Measurements from ENCODE around the gene MNT.

Gene MNT

GRCh38 chr17:2398655-2399571 lies 1.9 kb downstream of the MNT start:
- TF ChIP-seq TAF1 (IDR thresholded peaks at IDR 0.05; ENCODE audit: borderline replicate concordance, insufficient read depth, low read length) (no peak), FOXP2 (optimal IDR thresholded peaks at IDR 0.05; ENCODE audit: borderline replicate concordance, extremely low read depth, extremely low read length, insufficient read depth) (no peak), SIN3A (IDR thresholded peaks at IDR 0.05; ENCODE audit: borderline replicate concordance, insufficient read depth, low read length) (no peak; the same call in 1 of the 2 replicates), POLR2AphosphoS5 (IDR thresholded peaks at IDR 0.05; ENCODE audit: low read depth, low read length) (no peak; the same call in 1 of the 2 replicates), REST (IDR thresholded peaks at IDR 0.05; ENCODE audit: insufficient read depth in 1 of 2, low read depth in 2 of 2, low read length in 2 of 2) (no peak)

GRCh38 chr17:2398182-2398581 lies 2.7 kb downstream of the MNT start:
- TF ChIP-seq POLR2AphosphoS5 (IDR thresholded peaks at IDR 0.05; ENCODE audit: low read depth, low read length) (no peak; the same call in 1 of the 2 replicates), REST (IDR thresholded peaks at IDR 0.05; ENCODE audit: insufficient read depth in 1 of 2, low read depth in 2 of 2, low read length in 2 of 2) (no peak), TAF1 (IDR thresholded peaks at IDR 0.05; ENCODE audit: borderline replicate concordance, insufficient read depth, low read length) (no peak), SIN3A (IDR thresholded peaks at IDR 0.05; ENCODE audit: borderline replicate concordance, insufficient read depth, low read length) (no peak), FOXP2 (optimal IDR thresholded peaks at IDR 0.05; ENCODE audit: borderline replicate concordance, extremely low read depth, extremely low read length, insufficient read depth) (no peak)

- TF ChIP-seq REST (IDR thresholded peaks at IDR 0.05; ENCODE audit: insufficient read depth in 1 of 2, low read depth in 2 of 2, low read length in 2 of 2) (0 out of 4 replicates have a peak, but pooled peaks of 1 of the 2 experiments have one; percentile 3), SIN3A (IDR thresholded peaks at IDR 0.05; ENCODE audit: borderline replicate concordance, insufficient read depth, low read length) (no peak)
Measured at GRCh38 chr17:2397247-2398171, 3.4 kb downstream of the MNT start.

GRCh38 chr17:2396568-2397246 lies 4.2 kb downstream of the MNT start:
- no peak for TF ChIP-seq TAF1 (IDR thresholded peaks at IDR 0.05; ENCODE audit: borderline replicate concordance, insufficient read depth, low read length)
- TF ChIP-seq POLR2AphosphoS5 (IDR thresholded peaks at IDR 0.05; ENCODE audit: low read depth, low read length), result peak; percentile 73
- TF ChIP-seq SIN3A (IDR thresholded peaks at IDR 0.05; ENCODE audit: borderline replicate concordance, insufficient read depth, low read length), result peak; percentile 85
- TF ChIP-seq FOXP2 (optimal IDR thresholded peaks at IDR 0.05; ENCODE audit: borderline replicate concordance, extremely low read depth, extremely low read length, insufficient read depth), result no peak

GRCh38 chr17:2396192-2396567 lies 4.7 kb downstream of the MNT start:
- no peak for TF ChIP-seq POLR2AphosphoS5 (IDR thresholded peaks at IDR 0.05; ENCODE audit: low read depth, low read length)

Data from PFSK-1 (cell line).